Stimulated activated CD4-positive, alpha-beta T cell treated with anti-CD3 and anti-CD28 coated beads, Interleukin-12 subunit alpha, Interleukin-12 subunit beta, amount 100 ng/mL, for 48 hours (primary cell): Measurements from ENCODE around the gene RERE.

Source experiments
- DNase-seq, 3 donors: peaks; one replicate each; pipeline ENCODE4 v3.0.0-alpha.2; 2020; ENCODE audit warnings: low read depth in 2 of 3, low spot score in 1 of 3

RERE gene

GRCh38 chr1:8817412-8818324 lies at the start of gene RERE:
Gene RERE, minus strand, starts transcription at chr1:8817640.
- DNase-seq, result peak; percentile 92 to 98 (median 94)

- peak in 1 of 3 donors; percentile 57 for DNase-seq
These were observed 49.5 kb upstream of the RERE start for GRCh38 chr1:8866792-8867415.

- no peak for DNase-seq
These were observed 48.8 kb upstream of the RERE start for GRCh38 chr1:8866173-8866791.

- DNase-seq, result no peak
These were observed 47.4 kb upstream of the RERE start for GRCh38 chr1:8864713-8865344.

DNA sequence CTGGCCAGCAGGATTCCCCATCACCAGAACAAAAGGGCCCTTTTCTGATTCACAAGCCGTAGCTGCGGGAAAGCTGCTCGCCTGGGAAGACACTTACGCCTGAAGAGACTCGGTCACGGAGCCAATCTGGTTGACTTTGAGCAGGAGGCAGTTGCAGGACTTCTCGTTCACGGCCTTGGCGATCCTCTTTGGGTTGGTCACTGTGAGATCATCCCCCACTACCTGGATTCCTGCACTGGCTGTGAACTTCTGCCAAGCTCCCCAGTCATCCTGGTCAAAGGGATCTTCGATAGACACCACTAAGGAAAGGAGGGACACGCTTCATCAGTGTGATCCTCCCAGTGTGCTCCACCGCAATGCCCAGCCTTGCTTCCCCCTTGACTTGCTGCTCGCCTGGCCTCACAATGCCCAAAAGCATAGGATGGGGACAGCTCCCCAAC lies 46.4 kb upstream of the RERE start:
- DNase-seq, result no peak

DNA sequence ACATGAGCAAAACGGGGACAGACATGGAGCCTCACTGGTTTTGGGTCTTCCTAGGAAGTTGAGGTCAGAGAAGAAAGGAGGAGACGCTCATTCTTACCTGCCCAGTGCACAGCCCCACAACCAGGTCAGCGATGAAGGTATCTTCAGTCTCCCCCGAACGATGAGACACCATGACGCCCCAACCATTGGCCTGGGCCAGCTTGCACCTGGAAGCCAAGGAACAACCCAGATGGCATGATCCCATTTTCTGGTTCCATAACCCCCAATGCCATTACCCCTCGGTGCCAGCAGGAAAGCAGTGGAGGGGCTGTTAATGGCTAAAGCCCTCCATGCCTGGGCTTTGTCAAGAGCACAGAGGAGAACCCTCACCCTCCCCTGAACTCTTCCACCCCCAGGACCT lies 45.7 kb upstream of the RERE start:
- DNase-seq, result no peak

GRCh38 chr1:8862528-8862927 lies 45.1 kb upstream of the RERE start:
- DNase-seq, result no peak

GRCh38 chr1:8860738-8861516 lies 43.5 kb upstream of the RERE start:
- DNase-seq, result no peak

GRCh38 chr1:8858888-8859706 lies 41.7 kb upstream of the RERE start:
- no peak for DNase-seq

- no peak for DNase-seq
These were observed 40.8 kb upstream of the RERE start for GRCh38 chr1:8858112-8858668.

DNA sequence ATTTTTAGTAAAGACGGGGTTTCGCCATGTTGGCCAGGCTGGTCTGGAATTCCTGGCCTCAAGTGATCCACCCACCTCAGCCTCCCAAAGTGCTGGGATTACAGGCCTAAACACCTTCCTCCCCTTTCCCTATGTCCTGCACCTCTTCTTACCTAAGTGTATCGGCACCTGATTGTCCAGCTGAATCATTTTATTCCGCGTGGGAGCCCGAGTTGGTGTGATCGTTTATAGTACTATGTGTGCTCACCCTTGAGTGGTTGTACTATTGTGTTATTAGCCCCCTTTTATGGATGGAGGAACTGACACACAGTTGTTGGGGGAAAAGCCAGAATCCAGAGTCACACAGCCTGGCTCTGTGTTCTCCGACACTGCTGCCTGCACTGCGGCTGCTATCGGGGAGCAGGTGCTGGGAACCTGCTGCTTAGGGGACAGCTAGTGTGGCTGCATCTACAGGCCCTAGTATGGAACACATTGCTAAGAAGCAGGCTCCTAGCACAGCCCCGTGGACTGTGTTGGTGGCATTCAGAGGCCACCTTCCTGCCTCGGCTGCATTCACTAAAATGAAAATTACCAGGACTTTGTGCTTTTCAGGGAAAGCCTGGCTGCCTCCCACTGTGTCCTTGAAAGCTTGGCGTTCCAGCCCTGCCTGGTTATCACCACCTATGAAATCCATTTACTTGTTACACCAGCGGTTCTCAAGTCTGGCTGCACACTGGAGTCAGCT lies 39.4 kb upstream of the RERE start:
- DNase-seq, result no peak

DNA sequence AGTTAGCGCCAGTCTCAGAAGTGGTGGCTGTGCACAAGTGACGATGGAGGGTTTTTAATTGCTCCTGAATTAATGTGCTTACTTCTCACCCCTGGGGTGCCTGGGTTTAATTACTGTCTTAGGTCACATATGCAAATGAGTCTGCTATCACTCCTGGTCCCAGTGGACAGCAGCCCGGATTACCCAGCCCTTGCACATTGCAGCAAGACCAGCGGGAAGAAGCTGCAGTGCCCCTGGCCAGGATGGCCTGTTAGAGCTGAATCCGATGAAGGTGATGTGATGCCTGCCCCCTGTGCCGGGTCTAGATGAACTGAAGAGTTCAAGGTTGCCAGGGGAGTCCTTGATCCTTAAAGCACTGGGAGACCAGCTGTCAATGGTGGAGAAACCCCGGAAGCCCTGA lies 36.8 kb upstream of the RERE start:
- no peak for DNase-seq

GRCh38 chr1:8851060-8851459 lies 33.6 kb upstream of the RERE start:
- no peak for DNase-seq

DNA sequence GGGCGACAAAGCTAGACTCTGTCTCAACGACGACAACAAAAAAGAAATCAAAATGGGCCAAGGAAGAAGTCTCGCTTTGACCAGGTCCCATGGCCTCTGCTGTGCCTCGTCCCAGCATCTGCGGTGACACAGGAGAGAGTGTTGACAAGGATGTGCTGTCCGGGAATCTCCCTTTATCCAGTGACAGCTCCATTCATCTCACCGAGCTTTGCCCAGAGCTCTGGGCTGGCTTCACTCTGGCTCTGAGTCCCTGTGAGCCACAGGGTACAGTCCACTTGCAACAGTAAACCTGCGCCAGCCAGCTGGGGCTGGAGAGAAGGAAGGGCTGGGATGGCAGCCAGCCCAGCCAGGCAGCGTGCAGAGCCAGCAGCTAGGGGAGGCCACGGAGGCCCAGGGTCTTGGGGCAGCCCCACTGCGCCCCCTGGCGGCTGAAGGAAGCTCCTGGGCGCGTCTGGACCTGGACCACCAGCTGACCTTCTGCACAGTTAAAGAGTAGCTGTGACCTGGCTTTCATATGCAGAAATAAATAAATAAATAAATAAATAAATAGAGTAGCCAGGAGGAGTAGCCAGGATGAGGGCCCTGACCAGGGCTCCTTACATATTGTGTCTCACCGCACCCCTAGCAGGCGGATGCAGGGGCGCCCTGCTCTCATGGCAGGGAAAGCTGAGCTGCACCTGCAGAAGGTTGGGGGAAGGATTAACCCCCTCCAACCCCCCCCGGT lies 31.4 kb upstream of the RERE start:
- peak; percentile 67 to 72 (median 70) for DNase-seq

GRCh38 chr1:8847990-8848389 lies 30.6 kb upstream of the RERE start:
- no peak for DNase-seq

DNA sequence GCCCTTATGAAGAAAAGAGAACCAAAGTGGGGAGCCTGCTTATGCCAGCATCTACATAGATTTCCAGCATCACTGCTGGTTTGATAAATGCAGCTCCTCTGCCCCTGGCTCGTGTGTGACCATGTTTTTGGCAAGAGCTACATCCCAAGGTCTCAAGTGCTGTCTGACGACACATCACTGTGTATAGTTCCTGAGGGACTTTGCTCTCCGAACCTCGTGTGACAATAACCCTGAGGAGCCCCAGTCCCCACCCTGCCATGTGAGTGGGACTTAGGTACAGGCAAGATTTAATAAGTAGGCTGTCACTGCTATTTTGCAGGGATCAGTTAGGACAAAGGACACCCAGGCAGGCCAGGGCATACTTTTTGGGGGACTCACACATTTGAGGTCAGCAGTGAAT lies 28.8 kb upstream of the RERE start:
- DNase-seq, result no peak

- DNase-seq, result no peak
These were observed 28.0 kb upstream of the RERE start for GRCh38 chr1:8845104-8846097.
